ENCODE data around the gene SH3TC2.

Gene SH3TC2

GRCh38 chr5:149027636-149028035, 35.2 kb downstream of the SH3TC2 start:
- no peak for DNase-seq

DNA sequence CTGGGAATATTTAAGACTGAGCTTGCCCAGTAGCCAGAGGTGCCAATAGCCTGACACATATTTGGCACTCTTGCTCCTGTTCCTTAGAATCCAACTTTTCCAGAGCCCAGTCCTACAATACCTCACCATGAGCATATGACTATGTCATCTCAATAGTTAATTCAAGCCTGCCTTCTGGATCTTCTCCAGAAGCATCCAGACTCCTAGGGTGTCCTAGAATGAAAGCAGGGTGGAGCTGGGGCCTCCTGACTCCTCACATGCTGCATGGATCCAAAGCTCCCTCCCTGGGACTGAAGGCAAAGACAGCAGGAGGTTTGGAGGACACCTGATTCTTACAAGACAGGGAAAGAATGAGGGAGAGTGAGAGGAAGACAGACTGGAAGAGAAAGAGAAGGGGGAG, 37.9 kb downstream of the SH3TC2 start:
- no peak for DNase-seq

- no peak for DNase-seq
Observed at GRCh38 chr5:149024477-149024876, 38.4 kb downstream of the SH3TC2 start.

GRCh38 chr5:149022200-149022599, 40.7 kb downstream of the SH3TC2 start:
- no peak for DNase-seq

- DNase-seq, result no peak
Observed at GRCh38 chr5:149019679-149020078, 43.2 kb downstream of the SH3TC2 start.

DNA sequence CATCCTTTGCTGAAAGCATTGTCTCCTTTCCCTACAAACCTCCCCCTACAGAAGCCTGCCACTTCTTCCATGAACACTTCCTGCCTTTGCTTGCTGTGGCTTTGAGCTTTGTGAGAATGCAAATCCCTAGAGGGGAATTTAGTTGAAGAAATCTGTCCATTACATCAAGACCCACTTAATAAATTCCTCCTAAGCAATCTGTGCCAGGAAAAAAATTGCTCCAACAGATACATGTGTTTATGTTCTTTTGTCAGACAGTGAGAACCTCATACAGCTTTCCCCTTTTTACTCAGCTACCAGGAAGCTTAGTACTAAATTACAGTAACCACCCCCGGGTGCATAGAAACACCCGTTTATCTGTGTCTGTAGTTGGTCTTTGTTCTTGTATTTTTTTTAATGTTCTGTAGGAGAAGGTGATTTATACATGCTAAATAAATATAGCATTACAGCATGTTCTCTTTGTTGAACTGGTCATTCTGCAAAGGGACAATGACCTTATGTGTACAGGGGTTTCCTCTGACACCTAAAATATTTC, 43.9 kb downstream of the SH3TC2 start:
- DNase-seq, result no peak

DNA sequence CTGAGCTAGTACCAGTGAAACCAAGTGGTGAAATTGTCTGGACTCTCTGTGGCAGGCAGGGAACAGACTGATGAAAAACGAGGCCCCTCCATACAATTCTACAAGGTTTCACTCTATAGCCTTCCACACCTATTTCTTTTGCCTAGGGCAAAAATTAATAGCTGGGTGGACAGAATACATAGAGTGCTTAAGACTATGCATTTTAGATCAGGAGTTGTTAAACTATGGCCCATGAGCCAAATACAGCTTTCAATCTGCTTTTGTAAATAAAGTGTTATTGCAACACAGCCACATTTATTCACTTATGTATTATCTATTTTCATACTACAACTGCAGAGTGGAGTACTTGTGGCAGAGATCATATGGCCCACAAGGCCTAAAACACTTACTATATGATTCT, 45.2 kb downstream of the SH3TC2 start:
- DNase-seq, result no peak

- no peak for DNase-seq
Observed at GRCh38 chr5:149015561-149015960, 47.3 kb downstream of the SH3TC2 start.

DNA sequence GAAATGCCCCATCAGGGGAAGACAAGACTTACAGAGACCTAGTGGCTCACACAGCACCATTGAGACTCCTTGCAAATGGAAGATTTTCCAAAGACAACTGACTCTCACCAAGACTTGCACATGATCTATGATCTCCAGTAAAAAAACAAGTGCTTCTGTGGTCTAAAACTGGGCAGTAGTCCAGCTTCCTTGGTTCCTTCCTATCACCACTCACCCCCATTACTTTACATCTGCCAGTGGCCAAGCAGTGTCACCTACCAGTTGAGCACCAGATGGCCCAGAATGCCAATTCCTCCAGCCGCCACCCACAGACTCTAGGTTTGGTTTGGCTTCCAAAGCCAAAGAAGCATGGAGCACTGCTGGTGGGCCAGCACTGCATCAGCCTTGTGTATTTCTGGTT, 47.7 kb downstream of the SH3TC2 start:
- DNase-seq, result no peak

- DNase-seq, result no peak
Observed at GRCh38 chr5:149014571-149015031, 48.3 kb downstream of the SH3TC2 start.

DNA sequence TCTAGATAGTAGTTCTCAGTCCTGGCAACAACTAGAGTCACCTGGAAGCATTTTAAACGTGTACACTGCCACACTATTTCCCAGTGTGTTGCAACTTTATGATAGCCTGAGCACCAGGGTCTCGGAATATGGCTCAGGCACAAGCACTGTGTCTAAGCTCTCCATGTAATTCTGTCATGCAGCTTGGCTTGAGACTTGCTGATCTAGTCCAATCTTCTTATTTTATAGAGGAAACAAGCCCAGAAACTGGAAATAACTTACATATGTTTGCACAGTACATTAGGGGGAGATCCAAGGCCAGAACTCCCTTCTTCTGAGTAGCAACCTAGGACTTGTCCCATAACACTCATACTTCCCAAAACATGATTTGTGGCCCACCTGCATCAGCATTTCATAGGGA, 49.1 kb downstream of the SH3TC2 start:
- no peak for DNase-seq

DNA sequence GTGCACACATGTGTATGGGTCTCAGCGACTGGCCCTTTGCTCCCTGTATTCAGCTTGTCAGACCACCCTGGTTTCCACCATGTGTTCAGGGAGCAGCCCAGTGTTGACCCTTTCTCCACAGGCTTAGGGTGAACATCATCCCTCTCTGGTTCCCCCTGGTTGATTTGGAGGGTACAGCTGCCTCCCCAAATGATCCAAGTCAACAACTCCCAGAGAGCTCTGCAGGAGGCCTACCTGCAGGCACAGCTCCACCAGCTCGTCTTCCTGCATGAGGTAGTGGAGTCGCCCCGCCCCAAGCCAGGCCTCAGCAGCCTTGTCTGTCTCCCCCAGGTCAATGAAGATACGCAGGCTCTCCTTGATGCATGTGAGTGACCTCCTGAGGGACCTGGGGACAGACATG, 50.5 kb downstream of the SH3TC2 start:
- no peak for DNase-seq

GRCh38 chr5:149011728-149012127, 51.1 kb downstream of the SH3TC2 start:
- DNase-seq, result no peak

DNA sequence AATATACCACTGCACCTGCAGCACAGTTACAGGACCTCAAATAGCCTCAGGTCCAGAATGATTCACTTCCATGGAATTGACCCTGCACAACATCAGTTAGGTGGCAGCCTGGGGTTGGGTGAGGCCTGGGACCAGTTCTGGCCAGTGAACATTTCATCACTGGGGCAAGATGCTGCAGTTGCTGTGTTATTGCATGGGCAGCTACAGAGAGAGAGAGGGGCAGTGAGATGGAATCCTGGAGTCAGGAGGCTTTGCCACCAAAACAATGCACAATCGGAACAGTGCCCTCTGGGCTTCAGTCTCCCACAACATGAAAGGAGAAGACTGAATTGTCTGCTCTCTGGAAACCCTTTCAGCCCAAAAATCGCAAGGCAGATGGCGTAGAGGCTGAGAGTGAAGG, 51.8 kb downstream of the SH3TC2 start:
- DNase-seq, result no peak

GRCh38 chr5:149007174-149007573, 55.7 kb downstream of the SH3TC2 start:
- DNase-seq, result no peak

DNA sequence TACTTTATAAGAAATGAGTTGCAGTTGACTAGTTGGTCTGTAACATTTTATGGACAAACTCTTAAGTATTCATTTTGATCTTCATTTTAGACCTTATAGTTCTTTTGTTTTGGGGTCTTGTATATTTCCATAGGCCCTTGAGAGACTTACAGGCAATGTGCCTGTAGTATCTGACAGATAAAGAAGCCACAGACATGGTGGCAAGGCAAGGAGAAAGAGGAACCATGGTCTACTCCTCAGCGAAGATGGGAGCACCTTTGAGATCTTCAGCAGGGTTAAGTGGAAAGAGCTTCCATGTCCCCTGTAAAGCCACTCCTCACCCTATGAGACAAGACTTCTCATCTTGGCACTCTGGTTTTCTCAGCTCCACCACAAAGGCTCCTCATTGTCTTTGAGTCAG, 56.4 kb downstream of the SH3TC2 start:
- no peak for DNase-seq

DNA sequence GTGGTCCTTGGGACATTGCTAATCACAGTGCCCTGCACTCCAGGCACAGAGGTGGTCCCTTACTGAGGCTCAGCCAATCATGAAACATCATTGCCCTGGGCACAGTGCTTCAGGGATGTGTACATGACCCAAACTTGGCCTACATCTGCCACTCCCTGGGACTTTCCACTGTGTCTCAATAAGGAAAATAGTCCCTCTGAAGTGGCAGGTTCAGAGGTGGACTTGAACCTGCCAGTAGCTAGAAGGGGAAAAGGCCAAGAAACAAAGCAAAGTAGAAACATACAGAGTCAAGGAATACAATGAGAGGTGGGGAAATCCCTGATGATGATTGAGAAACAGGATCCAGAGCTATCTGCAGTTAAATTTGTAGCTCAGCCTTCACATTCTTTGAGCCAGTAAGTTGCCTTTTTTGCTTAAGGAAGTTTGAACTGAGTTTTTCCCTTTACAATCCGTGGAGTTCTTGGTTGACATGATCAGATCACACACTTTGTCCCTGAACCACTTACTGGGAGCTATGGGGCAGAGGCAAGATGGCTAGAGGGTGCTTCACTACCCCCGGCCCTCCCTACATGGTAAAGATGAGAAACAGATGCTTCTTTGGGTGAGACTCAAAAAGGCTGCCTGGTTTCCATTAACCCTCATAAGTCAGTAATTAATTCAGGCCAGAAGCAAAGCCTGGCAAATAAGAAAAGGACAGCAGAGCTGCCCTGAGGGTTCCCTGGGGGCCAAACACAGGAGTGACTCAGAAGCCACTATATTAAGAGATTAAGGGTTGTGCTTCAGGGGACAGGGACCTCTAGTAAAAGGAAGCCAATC, 57.6 kb downstream of the SH3TC2 start:
- DNase-seq, result no peak

- DNase-seq, result no peak
Observed at GRCh38 chr5:149004559-149004958, 58.3 kb downstream of the SH3TC2 start.

- DNase-seq, result no peak
Observed at GRCh38 chr5:149002761-149003689, 59.8 kb downstream of the SH3TC2 start.

- DNase-seq, result no peak
Observed at GRCh38 chr5:149002053-149002452, 60.8 kb downstream of the SH3TC2 start.

DNA sequence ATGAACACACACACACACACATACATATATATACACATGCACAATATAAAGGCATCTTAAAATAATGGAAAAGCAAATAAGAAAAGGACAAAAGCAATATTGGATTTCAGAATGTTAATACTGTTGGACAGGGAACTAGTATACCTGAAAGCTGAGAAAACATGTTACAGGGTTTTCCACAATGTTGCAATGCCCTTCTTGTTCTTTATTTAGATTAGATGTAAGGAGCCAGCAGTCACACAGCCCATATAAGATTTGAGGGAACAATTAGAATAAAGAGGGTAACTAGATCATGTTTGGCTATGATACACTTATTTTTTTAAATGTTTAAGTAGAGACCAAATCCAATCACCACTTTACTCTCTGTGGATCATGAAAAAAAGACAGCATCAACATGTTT, 61.7 kb downstream of the SH3TC2 start:
- no peak for DNase-seq

- DNase-seq, result no peak
Observed at GRCh38 chr5:148999741-149000140, 63.1 kb downstream of the SH3TC2 start.

DNA sequence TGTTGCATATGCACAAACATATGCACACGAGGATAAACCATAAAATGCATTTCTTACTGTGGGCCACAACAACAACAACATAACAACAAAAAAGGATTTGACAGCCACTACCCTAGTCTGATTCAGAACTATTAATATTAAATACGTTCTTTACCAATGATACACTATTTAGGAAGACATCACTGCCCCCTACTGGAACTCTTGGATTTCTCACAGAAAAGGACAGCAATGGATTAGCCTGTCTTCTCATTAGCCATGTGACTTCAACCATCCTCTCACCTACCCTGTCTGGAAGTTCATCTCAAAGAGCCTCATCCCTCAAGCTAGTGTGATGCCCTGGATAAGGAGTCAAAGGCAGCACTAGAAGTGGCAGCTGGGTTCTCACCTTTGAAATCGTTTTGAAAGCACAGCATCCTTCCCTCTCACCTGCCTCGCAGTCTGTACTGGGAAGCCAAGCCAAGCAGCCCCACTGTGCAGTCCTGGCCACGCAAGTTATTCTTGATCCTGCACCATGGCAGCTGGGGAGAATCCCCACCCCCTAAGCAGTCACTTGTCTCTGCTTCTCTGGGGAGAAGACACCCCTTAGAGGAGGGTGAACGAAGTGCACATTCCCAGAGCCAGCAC, 64.6 kb downstream of the SH3TC2 start:
- peak; percentile 60 to 64 for DNase-seq
